22Rv1 (cell line): Measurements from ENCODE around the gene WWOX.

Experiments
- ZFX ChIP-seq: fragments of 450-650 bp; IDR thresholded peaks from 2 replicates; pipeline ENCODE4 v1.6.1; 2017; ENCODE audit warnings: antibody characterized with exemption, borderline replicate concordance
- TF ChIP-seq, protein P1 (sequence below): fragments of 450-650 bp; IDR thresholded peaks from 2 replicates; pipeline ENCODE4 v1.5.1; 2017; ENCODE audit warnings: mild to moderate bottlenecking

GRCh38 chr16:78200623-78201096 is 101.2 kb downstream of the WWOX start:
- TF ChIP-seq, protein P1, sequence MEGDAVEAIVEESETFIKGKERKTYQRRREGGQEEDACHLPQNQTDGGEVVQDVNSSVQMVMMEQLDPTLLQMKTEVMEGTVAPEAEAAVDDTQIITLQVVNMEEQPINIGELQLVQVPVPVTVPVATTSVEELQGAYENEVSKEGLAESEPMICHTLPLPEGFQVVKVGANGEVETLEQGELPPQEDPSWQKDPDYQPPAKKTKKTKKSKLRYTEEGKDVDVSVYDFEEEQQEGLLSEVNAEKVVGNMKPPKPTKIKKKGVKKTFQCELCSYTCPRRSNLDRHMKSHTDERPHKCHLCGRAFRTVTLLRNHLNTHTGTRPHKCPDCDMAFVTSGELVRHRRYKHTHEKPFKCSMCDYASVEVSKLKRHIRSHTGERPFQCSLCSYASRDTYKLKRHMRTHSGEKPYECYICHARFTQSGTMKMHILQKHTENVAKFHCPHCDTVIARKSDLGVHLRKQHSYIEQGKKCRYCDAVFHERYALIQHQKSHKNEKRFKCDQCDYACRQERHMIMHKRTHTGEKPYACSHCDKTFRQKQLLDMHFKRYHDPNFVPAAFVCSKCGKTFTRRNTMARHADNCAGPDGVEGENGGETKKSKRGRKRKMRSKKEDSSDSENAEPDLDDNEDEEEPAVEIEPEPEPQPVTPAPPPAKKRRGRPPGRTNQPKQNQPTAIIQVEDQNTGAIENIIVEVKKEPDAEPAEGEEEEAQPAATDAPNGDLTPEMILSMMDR, result no peak
- TF ChIP-seq ZFX, result no peak
